Peyer's patch (tissue), 4 donors: ENCODE results near the gene WWOX.

Experiments
- POLR2A ChIP-seq, 2 donors: fragments of 450-650 bp; IDR thresholded peaks; one replicate each; pipeline ENCODE4 v1.5.1; 2017; ENCODE audit warnings: antibody characterized with exemption in 2 of 2, mild to moderate bottlenecking in 2 of 2, moderate library complexity in 2 of 2
- TF ChIP-seq, protein P1 (sequence below), 6 experiments: fragments of 450-650 bp in 4 of 6; fragments of 200-600 bp in 2 of 6; sonication (generic) in 1 of 6; IDR thresholded peaks; one replicate each; pipeline ENCODE4 v1.5.1; 2017 to 2019; ENCODE audit warnings: antibody characterized with exemption in 6 of 6, mild to moderate bottlenecking in 3 of 6, moderate library complexity in 1 of 6

DNA sequence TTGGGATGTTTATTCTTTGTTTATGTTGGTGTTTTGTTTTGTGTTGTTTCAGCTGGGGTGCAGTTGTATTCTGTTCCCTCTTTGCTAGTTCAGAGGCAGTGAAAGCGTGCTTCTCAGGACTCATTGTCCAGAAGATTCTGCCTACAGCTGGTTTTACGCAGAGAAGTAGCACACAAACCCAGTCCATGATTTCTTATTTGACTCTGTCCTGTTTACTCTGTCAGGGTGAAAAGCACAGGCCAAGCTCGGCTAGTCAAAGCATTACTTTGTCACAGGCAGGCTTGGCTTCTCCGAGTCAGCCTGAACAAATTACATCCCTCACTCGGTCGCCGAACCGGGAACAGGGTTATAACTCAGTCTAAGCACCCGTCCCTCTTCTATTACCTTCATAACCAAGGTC lies 1066.1 kb downstream of the WWOX start:
- TF ChIP-seq, protein P1, sequence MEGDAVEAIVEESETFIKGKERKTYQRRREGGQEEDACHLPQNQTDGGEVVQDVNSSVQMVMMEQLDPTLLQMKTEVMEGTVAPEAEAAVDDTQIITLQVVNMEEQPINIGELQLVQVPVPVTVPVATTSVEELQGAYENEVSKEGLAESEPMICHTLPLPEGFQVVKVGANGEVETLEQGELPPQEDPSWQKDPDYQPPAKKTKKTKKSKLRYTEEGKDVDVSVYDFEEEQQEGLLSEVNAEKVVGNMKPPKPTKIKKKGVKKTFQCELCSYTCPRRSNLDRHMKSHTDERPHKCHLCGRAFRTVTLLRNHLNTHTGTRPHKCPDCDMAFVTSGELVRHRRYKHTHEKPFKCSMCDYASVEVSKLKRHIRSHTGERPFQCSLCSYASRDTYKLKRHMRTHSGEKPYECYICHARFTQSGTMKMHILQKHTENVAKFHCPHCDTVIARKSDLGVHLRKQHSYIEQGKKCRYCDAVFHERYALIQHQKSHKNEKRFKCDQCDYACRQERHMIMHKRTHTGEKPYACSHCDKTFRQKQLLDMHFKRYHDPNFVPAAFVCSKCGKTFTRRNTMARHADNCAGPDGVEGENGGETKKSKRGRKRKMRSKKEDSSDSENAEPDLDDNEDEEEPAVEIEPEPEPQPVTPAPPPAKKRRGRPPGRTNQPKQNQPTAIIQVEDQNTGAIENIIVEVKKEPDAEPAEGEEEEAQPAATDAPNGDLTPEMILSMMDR (IDR thresholded peaks at IDR 0.05): no peak
- no peak for TF ChIP-seq POLR2A (IDR thresholded peaks at IDR 0.05)
